A549 (cell line): ENCODE data around the gene CDK4. TPM values are rescaled to one million over a fixed set of nuclear protein-coding genes. Genes with fewer than 3 reads are reported as not detected.

ENCODE experiments used
- ATAC-seq, 2 experiments: fragments of 200-7000 bp in 1 of 2; fragments of >200 bp in 1 of 2; cut with Nextera tagmentation in 1 of 2; cut with Tn5 transposase in 1 of 2; 3 replicates each; pipeline versions ENCODE4 v1.8.0 to v1.9.1; 2018 to 2020; ENCODE audit warnings: mild to moderate bottlenecking in 1 of 2, moderate library complexity in 1 of 2
- CTCF ChIA-PET: fragments of 300-600 bp; sonication (Branson Sonifier 250); formaldehyde crosslinking; extraction: SDS; loops from one replicate; lab custom pipeline; 2021; ENCODE audit warnings: antibody characterized with exemption, inconsistent platforms; lab: Yijun Ruan, JAX
- POLR2A ChIA-PET: fragments of 350-600 bp; formaldehyde crosslinking; extraction: SDS; loops from one replicate; lab custom pipeline; 2021; ENCODE audit warnings: antibody characterized with exemption, inconsistent platforms; lab: Yijun Ruan, JAX
- DNase-seq, 2 experiments: peaks; one replicate each; pipeline versions ENCODE4 v3.0.0 to v3.0.0-alpha.2; 2011 to 2016; ENCODE audit warnings: low read depth in 1 of 2, low spot score in 1 of 2
- FAIRE-seq: peaks from 2 replicates; lab custom pipeline; 2011; peaks lifted over from hg19 to GRCh38; lab: Jason Lieb, UNC
- H3K27ac ChIP-seq, 2 experiments: fragments of >200 bp; sonication (Bioruptor Twin); formaldehyde crosslinking; 3 replicates each; pipeline ENCODE4 v1.5.1; 2016 to 2017
- H3K4me1 ChIP-seq: fragments of >200 bp; sonication (Bioruptor Twin); formaldehyde crosslinking; 3 replicates; pipeline ENCODE4 v1.6.1; 2016
- H3K4me2 ChIP-seq: fragments of >200 bp; sonication (Bioruptor Twin); formaldehyde crosslinking; 3 replicates; pipeline ENCODE4 v1.6.1; 2016
- H3K4me3 ChIP-seq: fragments of >200 bp; sonication (Bioruptor Twin); formaldehyde crosslinking; 3 replicates; pipeline ENCODE4 v1.5.1; 2016
- H3K9me3 ChIP-seq: fragments of >200 bp; sonication (Bioruptor Twin); formaldehyde crosslinking; 3 replicates; pipeline ENCODE4 v1.6.1; 2016
- CBX2 ChIP-seq: fragments of 200-600 bp; sonication (generic); IDR thresholded peaks from 2 replicates; pipeline ENCODE4 v1.6.1; 2016; ENCODE audit warnings: low read depth, mild to moderate bottlenecking, borderline replicate concordance
- CHD2 ChIP-seq: fragments of 150-350 bp; IDR thresholded peaks from 2 replicates; pipeline ENCODE4 v1.6.1; 2014; ENCODE audit warnings: low read length; ENCODE audit not compliant: partially characterized antibody
- CHD4 ChIP-seq: fragments of 200-600 bp; sonication (generic); IDR thresholded peaks from 2 replicates; pipeline ENCODE4 v1.6.1; 2016; ENCODE audit warnings: antibody characterized with exemption, mild to moderate bottlenecking, borderline replicate concordance
- EHF ChIP-seq: fragments of 250-450 bp; sonication (Bioruptor Pico); IDR thresholded peaks from 2 replicates; pipeline ENCODE4 v1.5.0; 2020; ENCODE audit warnings: mild to moderate bottlenecking
- ESRRA ChIP-seq: fragments of 150-350 bp; IDR thresholded peaks from 2 replicates; pipeline ENCODE4 v1.6.1; 2014; ENCODE audit warnings: mild to moderate bottlenecking, low read length, borderline replicate concordance
- FOSL2 ChIP-seq, 2 experiments: fragments of 450-650 bp in 1 of 2; fragments of >200 bp in 1 of 2; sonication (Bioruptor Twin) in 1 of 2; formaldehyde crosslinking; IDR thresholded peaks; 2 replicates each; pipeline versions ENCODE4 v1.5.0 to v1.6.1; 2016 to 2020; ENCODE audit warnings: mild to moderate bottlenecking in 1 of 2, moderate library complexity in 1 of 2
- FOXS1 ChIP-seq: fragments of 250-450 bp; sonication (Bioruptor Pico); IDR thresholded peaks from 2 replicates; pipeline ENCODE4 v1.5.0; 2020; ENCODE audit warnings: mild to moderate bottlenecking, moderate library complexity
- HDAC2 ChIP-seq: fragments of 200-600 bp; sonication (generic); IDR thresholded peaks from 2 replicates; pipeline ENCODE4 v1.6.1; 2016
- HMGXB4 ChIP-seq: fragments of 250-450 bp; sonication (Bioruptor Pico); IDR thresholded peaks from 2 replicates; pipeline ENCODE4 v1.5.0; 2021; ENCODE audit warnings: mild to moderate bottlenecking, moderate library complexity, borderline replicate concordance
- HOXA7 ChIP-seq: fragments of 250-450 bp; sonication (Bioruptor Pico); IDR thresholded peaks from 2 replicates; pipeline ENCODE4 v1.5.0; 2020; ENCODE audit warnings: mild to moderate bottlenecking, moderate library complexity
- HOXB5 ChIP-seq: fragments of 250-450 bp; sonication (Bioruptor Pico); IDR thresholded peaks from 2 replicates; pipeline ENCODE4 v1.5.0; 2020; ENCODE audit warnings: mild to moderate bottlenecking, moderate library complexity
- JUN ChIP-seq, 2 experiments: fragments of >200 bp; sonication (Bioruptor Twin); formaldehyde crosslinking; IDR thresholded peaks; 2 replicates in 1 of 2; 3 replicates in 1 of 2; pipeline ENCODE4 v1.6.1; 2016 to 2017
- NFE2L2 ChIP-seq: fragments of 150-350 bp; conservative IDR thresholded peaks from 2 replicates; pipeline ENCODE4 v1.6.1; 2014; ENCODE audit warnings: low read length
- POLR2A ChIP-seq: IDR thresholded peaks from 2 replicates; pipeline ENCODE4 v1.6.1; 2012; ENCODE audit warnings: mild to moderate bottlenecking, low read length
- RAD21 ChIP-seq, 2 experiments: fragments of >200 bp in 1 of 2; sonication (Bioruptor Twin) in 1 of 2; formaldehyde crosslinking in 1 of 2; IDR thresholded peaks in 1 of 2; conservative IDR thresholded peaks in 1 of 2; 2 replicates in 1 of 2; 3 replicates in 1 of 2; pipeline ENCODE4 v1.6.1; 2012 to 2018; ENCODE audit warnings: inconsistent platforms in 1 of 2
- RARB ChIP-seq: fragments of 250-450 bp; sonication (Bioruptor Pico); IDR thresholded peaks from 2 replicates; pipeline ENCODE4 v1.8.0; 2021; ENCODE audit warnings: mild to moderate bottlenecking, moderate library complexity
- RCOR1 ChIP-seq: fragments of 150-350 bp; IDR thresholded peaks from 2 replicates; pipeline ENCODE4 v1.6.1; 2014; ENCODE audit warnings: antibody characterized with exemption, low read length, low read depth
- RNF2 ChIP-seq: fragments of 200-600 bp; sonication (generic); IDR thresholded peaks from 2 replicates; pipeline ENCODE4 v1.6.1; 2016; ENCODE audit warnings: low read depth, mild to moderate bottlenecking, antibody characterized with exemption, moderate library complexity, borderline replicate concordance
- TFCP2L1 ChIP-seq: fragments of 250-450 bp; sonication (Bioruptor Pico); IDR thresholded peaks from 2 replicates; pipeline ENCODE4 v1.5.0; 2021; ENCODE audit warnings: mild to moderate bottlenecking
- USF2 ChIP-seq: fragments of 450-650 bp; IDR thresholded peaks from 2 replicates; pipeline ENCODE4 v1.6.1; 2014; ENCODE audit warnings: antibody characterized with exemption
- ZC3H11A ChIP-seq: fragments of 450-650 bp; IDR thresholded peaks from 2 replicates; pipeline ENCODE4 v1.6.1; 2014; ENCODE audit warnings: antibody characterized with exemption, mild to moderate bottlenecking
- ZNF302 ChIP-seq: fragments of 250-450 bp; sonication (Bioruptor Pico); IDR thresholded peaks from 2 replicates; pipeline ENCODE4 v1.9.0; 2021; ENCODE audit warnings: inconsistent platforms, mild to moderate bottlenecking, moderate library complexity
- ZSCAN20 ChIP-seq: fragments of 250-450 bp; sonication (Bioruptor Pico); IDR thresholded peaks from 2 replicates; pipeline ENCODE4 v1.8.0; 2022; ENCODE audit warnings: mild to moderate bottlenecking, moderate library complexity
- WGBS: methylation state at CpG from one replicate; pipeline ENCODE4 v1.1.6; 2017; ENCODE audit errors: missing lambda C conversion rate; 5-methylcytosine and 5-hydroxymethylcytosine counted together
- polyA plus RNA-seq, 4 experiments: library from polyadenylated mRNA; depleted of rRNA in 3 of 4; stranded (reverse); fragments of >200 nt; fragmentation: RNase III in 1 of 4; extraction: RNeasy Plus Mini Kit Qiagen cat#74134 plus additional on column Dnase treatment in 1 of 4; gene quantifications; 2 replicates in 3 of 4; 3 replicates in 1 of 4; pipeline ENCODE4 v1.2.3, GENCODE V29; 2011 to 2017
- TF ChIP-seq, protein P1 (sequence below): IDR thresholded peaks from 2 replicates; pipeline ENCODE4 v1.6.1; 2012

CDK4 gene
- polyA plus RNA-seq, 2 of the 4 experiments (the other 2 are of a cell fraction): 226 to 255 TPM

DNA sequence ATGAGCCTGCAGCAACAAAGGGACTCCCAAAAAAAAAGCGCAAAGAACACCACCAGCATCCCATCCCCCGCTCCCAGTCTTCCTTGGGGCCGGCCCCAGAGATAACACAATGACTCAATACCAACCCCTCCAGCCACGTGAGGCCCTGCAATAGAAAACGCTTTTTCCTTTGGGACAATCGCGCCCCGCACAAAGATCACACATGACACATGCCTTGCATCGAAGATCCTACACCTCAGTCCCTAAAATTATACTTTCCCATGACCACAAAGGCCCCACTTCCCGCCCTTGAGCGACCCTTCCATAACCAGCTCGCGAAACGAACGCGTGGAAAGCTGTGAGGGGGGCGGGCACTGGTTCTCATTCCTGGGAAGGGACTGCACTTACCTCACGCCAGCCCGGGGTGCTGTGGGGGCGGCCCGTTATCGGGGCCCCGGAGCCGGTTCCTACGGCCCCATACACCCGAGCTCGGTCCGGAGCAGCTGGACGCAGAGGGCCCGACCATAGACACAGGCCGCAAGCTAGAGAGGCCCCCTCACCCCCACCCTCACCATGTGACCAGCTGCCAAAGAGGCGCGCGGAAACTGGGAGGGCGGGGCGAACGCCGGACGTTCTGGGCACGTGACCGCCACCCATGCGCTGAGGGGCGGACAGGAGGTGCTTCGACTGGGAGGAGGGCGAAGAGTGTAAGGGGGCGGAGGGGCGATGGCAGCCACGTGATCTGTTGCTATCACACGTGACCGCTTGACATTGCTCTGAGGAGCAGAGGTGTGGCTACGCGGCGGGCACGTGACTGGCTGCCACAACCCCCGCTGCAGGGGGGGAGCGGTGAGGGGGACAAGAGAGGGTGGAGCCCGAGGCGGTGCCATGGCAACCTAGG lies at the start of gene CDK4 (continued):
- TF ChIP-seq ZSCAN20 (CRISPR knock-in tag): no peak
- TF ChIP-seq HOXA7 (CRISPR knock-in tag): peak; percentile 63; the same call in 1 of the 2 replicates
- TF ChIP-seq FOSL2 (IDR thresholded peaks at IDR 0.05): no peak
- TF ChIP-seq FOSL2 (CRISPR knock-in tag; IDR thresholded peaks at IDR 0.05): no peak; the same call in 1 of the 2 replicates
- TF ChIP-seq HOXB5 (CRISPR knock-in tag): peak; percentile 81
- peak; percentile 67 for TF ChIP-seq POLR2A
- no peak for TF ChIP-seq HDAC2
- no peak for TF ChIP-seq CHD2
- TF ChIP-seq HMGXB4: no peak
- TF ChIP-seq FOXS1 (CRISPR knock-in tag): peak; percentile 66; the same call in 1 of the 2 replicates
- no peak; the same call in 1 of the 2 replicates for TF ChIP-seq EHF (CRISPR knock-in tag)
- TF ChIP-seq ZC3H11A: no peak
- TF ChIP-seq RNF2: no peak

DNA sequence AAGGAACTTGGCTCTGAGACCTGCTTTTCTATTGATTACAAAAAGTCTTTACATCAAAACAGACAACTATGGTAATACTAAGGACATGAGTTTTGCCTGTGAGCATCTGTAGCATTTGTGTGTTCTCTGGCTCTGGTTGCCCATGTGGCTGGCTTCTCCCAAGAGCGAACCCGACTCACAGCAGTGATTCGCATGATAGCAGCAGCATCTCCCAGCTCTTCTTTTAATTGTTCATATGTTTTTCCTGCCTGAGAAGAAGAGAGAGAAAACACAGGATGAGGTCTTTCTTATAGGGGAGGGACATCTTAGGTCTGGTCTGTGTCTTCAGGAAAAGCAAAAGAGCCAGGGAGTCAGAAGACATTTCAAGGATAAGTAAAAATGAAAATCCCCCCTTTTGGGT lies 48.9 kb upstream of the CDK4 start:
- ATAC-seq (no peak), DNase-seq (no peak), FAIRE-seq (no peak)
- Histone ChIP-seq H3K9me3 (no peaks in the 10 kb centered on the region), H3K27ac (no peak overlapping the region), H3K4me2 (no peak overlapping the region), H3K4me1 (no peaks in the 10 kb centered on the region), H3K4me3 (no peak overlapping the region)
- CTCF ChIA-PET: interaction anchor here (1.2 to 6.6 kb wide), 10 partner anchors 12 to 103 kb away, joined by 3 to 64 read pairs (median 6); partner anchors contain the start of gene TSFM
- 94% methylated on average over 3 of the region's 3 CpGs for WGBS
- TF ChIP-seq FOSL2 (IDR thresholded peaks at IDR 0.05) (no peak), FOSL2 (CRISPR knock-in tag; IDR thresholded peaks at IDR 0.05) (no peak), TFCP2L1 (CRISPR knock-in tag) (no peak), CBX2 (no peak), RCOR1 (no peak), RARB (no peak), CHD4 (no peak), JUN (IDR thresholded peaks at IDR 0.05) (no peak), ZNF302 (CRISPR knock-in tag) (no peak), RAD21 (conservative IDR thresholded peaks at IDR 0.05 in 1 of 2, IDR thresholded peaks at IDR 0.05 in 1 of 2) (no peak), HOXA7 (CRISPR knock-in tag) (no peak), NFE2L2 (no peak), POLR2A (no peak), USF2 (no peak), ESRRA (no peak)
- TF ChIP-seq, protein P1, sequence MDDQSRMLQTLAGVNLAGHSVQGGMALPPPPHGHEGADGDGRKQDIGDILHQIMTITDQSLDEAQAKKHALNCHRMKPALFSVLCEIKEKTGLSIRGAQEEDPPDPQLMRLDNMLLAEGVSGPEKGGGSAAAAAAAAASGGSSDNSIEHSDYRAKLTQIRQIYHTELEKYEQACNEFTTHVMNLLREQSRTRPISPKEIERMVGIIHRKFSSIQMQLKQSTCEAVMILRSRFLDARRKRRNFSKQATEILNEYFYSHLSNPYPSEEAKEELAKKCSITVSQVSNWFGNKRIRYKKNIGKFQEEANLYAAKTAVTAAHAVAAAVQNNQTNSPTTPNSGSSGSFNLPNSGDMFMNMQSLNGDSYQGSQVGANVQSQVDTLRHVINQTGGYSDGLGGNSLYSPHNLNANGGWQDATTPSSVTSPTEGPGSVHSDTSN: no peak
- POLR2A ChIA-PET: interaction anchor here (2.0 kb wide), 1 partner anchor 29 kb away, joined by 4 read pairs; the partner anchor contains the start of genes EEF1AKMT3 and METTL1
